Measurements from ENCODE around the gene DENND1B.

DNA sequence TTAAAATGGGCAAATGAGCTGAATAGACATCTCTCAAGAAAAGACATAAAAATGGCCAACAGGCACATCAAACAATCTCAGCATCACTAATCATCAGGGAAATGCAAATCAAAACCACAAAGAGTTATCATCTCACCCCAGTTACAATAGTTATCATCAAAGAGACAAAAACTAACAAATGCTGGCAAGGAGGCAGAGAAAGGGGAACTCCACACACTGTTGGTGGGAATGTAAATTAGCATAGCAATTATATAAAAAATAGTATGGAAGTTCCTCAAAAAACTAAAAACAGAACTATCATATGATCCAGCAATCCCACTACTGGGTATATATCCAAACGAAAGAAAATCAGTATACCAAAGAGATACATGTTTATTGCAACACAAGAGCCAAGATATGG, 68.7 kb downstream of the DENND1B start:
- TF ChIP-seq, protein P1, sequence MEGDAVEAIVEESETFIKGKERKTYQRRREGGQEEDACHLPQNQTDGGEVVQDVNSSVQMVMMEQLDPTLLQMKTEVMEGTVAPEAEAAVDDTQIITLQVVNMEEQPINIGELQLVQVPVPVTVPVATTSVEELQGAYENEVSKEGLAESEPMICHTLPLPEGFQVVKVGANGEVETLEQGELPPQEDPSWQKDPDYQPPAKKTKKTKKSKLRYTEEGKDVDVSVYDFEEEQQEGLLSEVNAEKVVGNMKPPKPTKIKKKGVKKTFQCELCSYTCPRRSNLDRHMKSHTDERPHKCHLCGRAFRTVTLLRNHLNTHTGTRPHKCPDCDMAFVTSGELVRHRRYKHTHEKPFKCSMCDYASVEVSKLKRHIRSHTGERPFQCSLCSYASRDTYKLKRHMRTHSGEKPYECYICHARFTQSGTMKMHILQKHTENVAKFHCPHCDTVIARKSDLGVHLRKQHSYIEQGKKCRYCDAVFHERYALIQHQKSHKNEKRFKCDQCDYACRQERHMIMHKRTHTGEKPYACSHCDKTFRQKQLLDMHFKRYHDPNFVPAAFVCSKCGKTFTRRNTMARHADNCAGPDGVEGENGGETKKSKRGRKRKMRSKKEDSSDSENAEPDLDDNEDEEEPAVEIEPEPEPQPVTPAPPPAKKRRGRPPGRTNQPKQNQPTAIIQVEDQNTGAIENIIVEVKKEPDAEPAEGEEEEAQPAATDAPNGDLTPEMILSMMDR (conservative IDR thresholded peaks at IDR 0.05 in 1 of 2, IDR thresholded peaks at IDR 0.05 in 1 of 2; ENCODE audit: extremely low read depth in 1 of 2, insufficient read depth in 1 of 2, low read depth in 1 of 2, low read length in 2 of 2), result no peak
- no peak for TF ChIP-seq EZH2 (IDR thresholded peaks at IDR 0.05; ENCODE audit: borderline replicate concordance, low read length)

All from mammary epithelial cell (primary cell).